Left kidney (tissue), 8 donors: Measurements from ENCODE around the gene NRIP2. TPM values are rescaled to one million over a fixed set of nuclear protein-coding genes. Genes with fewer than 3 reads are reported as not detected.
"Not testable (repeated sequence)": the region's sequence is repeated elsewhere in the genome, so short reads cannot be mapped to it uniquely, and the experiment has no call there.

Experiments
- DNase-seq: peaks from one replicate; pipeline ENCODE4 v3.0.0-alpha.2; 2013
- long read RNA-seq, 8 donors: transcript quantifications; one replicate each; lab custom pipeline, GENCODE V29; 2026
- polyA plus RNA-seq: library from polyadenylated mRNA; unstranded; fragments of 120-200 nt; gene quantifications from one replicate; pipeline ENCODE4 v1.2.1, GENCODE V29; 2013; ENCODE audit not compliant: insufficient read length

NRIP2 gene, protein sequence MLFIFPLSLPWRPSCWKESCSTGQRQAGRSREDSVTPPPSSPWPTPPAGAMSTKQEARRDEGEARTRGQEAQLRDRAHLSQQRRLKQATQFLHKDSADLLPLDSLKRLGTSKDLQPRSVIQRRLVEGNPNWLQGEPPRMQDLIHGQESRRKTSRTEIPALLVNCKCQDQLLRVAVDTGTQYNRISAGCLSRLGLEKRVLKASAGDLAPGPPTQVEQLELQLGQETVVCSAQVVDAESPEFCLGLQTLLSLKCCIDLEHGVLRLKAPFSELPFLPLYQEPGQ
- polyA plus RNA-seq: 29.7 TPM
- long read RNA-seq, donor 1, transcript NRIP2-201 (6 exons, 2,746 nt): major isoform, 8 of 8 reads
- long read RNA-seq, donor 1, partial matches to known transcripts: 0 of 8 reads
- long read RNA-seq, donor 1, other reads (novel, unspliced or antisense): 0 of 8 reads
- long read RNA-seq, donor 2, transcript NRIP2-201 (6 exons, 2,746 nt): major isoform, 6 of 6 reads
- long read RNA-seq, donor 2, partial matches to known transcripts: 0 of 6 reads
- long read RNA-seq, donor 2, other reads (novel, unspliced or antisense): 0 of 6 reads
- long read RNA-seq, donor 3, transcript NRIP2-201 (6 exons, 2,746 nt): major isoform, 9 of 9 reads
- long read RNA-seq, donor 3, partial matches to known transcripts: 0 of 9 reads
- long read RNA-seq, donor 3, other reads (novel, unspliced or antisense): 0 of 9 reads
- long read RNA-seq, donor 4: 0 reads
- long read RNA-seq, donor 5, transcript NRIP2-201 (6 exons, 2,746 nt): major isoform, 8 of 8 reads
- long read RNA-seq, donor 5, partial matches to known transcripts: 0 of 8 reads
- long read RNA-seq, donor 5, other reads (novel, unspliced or antisense): 0 of 8 reads
- long read RNA-seq, donor 6, transcript NRIP2-201 (6 exons, 2,746 nt): major isoform, 9 of 14 reads
- long read RNA-seq, donor 6, partial matches to known transcripts: 5 of 14 reads
- long read RNA-seq, donor 6, other reads (novel, unspliced or antisense): 0 of 14 reads
- long read RNA-seq, donor 7, transcript NRIP2-201 (6 exons, 2,746 nt): major isoform, 10 of 18 reads
- long read RNA-seq, donor 7, partial matches to known transcripts: 8 of 18 reads
- long read RNA-seq, donor 7, other reads (novel, unspliced or antisense): 0 of 18 reads
- long read RNA-seq, donor 8, partial matches to known transcripts: 0 of 1 reads
- long read RNA-seq, donor 8, other reads (novel, unspliced or antisense): 0 of 1 reads

- peak; percentile 84 for DNase-seq
Measured at GRCh38 chr12:2834581-2835491, at the start of gene NRIP2. TSS of gene NRIP2 (minus strand) at chr12:2835035. CDS start at chr12:2834983, 52 bp downstream.

DNA sequence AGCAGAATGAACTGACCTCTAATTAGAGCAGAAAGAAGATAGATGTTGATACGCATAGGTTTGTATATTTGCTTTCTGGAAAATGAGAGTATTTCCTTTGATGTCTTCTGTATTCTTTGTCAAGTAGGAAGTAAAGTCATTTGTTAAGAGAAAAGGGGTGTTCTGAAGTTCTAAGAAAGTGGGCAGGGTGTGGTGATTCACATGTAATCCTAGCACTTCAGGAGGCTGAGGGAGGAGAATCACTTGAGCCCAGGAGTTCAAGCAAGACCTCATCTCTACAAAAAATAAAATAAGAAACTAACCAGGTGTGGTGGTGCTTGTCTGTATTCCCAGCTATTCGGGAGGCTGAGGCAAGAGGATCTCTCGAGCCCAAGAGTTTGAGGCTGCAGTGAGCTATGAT, 45.0 kb upstream of the NRIP2 start:
- DNase-seq: no peak

GRCh38 chr12:2877953-2878732, 43.3 kb upstream of the NRIP2 start:
- peak; percentile 31 for DNase-seq

GRCh38 chr12:2877047-2877952, 42.5 kb upstream of the NRIP2 start, which contains the start of the genes FOXM1 and RHNO1:
TSS of gene FOXM1 (minus strand) at chr12:2877174. CDS start at chr12:2874478, 2,696 bp downstream.
TSS of gene RHNO1 (plus strand) at chr12:2877223. CDS start at chr12:2885367, 8,144 bp downstream.
- peak; percentile 91 for DNase-seq

- DNase-seq: no peak
Measured at GRCh38 chr12:2876431-2877046, 41.7 kb upstream of the NRIP2 start.

- DNase-seq: not testable (repeated sequence)
Measured at GRCh38 chr12:2868986-2869632, 34.3 kb upstream of the NRIP2 start.

- DNase-seq: no peak
Measured at GRCh38 chr12:2864198-2864597, 29.4 kb upstream of the NRIP2 start.

DNA sequence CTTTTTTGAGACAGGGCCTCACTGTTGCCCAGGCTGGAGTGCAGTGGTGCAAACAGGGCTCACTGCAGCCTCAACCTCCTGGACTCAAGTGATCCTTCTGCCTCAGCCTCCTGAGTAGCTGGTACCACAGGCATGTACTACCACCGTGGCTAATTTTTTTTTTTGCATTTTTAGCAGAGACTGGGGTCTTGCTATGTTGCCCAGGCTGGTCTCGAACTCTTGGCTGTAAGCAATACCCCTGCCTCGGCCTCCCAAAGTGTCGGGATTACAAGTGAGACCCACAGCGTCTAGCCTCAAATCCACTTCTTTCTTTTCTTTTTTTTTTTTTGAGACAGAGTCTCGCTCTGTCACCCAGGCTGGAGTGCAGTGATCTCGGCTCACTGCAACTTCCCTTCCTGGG, 28.6 kb upstream of the NRIP2 start:
- not testable (repeated sequence) for DNase-seq

DNA sequence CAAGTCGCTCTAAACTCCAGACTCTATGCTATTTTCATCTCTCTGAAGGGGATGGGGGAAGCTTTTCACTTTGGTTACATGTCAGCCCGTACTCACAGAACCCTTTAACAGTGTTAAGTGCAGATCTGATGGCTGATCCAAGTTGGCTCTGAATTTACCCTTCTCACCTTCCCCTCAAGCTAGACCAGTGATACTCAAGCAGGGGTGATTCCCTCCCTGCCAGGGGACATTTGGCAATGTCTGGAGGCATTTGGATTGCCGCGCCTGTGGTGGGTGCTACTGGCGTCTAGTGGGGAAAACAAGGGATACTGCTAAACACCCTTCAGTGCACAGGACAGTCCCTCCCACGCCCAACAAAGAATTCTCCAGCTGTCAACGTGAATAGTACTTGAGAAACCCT, 28.0 kb upstream of the NRIP2 start:
- DNase-seq: no peak

DNA sequence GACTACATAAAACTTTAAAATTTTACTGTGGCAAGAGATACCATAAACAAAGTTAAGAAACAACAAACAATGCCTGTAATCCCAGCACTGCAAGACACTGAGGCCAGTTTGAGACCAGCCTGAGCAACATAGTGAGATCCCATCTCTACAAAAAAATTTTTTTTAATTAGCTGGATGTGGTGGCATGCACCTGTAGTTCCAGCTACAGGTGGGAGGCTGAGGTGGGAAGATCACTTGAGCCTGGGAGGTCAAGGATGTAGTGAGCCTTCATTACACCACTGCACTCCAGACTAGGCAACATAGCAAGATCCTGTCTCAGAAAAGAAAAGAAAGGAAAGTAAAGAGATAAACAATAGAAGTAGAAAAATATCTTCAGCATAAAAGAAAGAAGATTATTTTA, 25.3 kb upstream of the NRIP2 start:
- no peak for DNase-seq

GRCh38 chr12:2858944-2859421, 24.1 kb upstream of the NRIP2 start:
- DNase-seq: no peak

DNA sequence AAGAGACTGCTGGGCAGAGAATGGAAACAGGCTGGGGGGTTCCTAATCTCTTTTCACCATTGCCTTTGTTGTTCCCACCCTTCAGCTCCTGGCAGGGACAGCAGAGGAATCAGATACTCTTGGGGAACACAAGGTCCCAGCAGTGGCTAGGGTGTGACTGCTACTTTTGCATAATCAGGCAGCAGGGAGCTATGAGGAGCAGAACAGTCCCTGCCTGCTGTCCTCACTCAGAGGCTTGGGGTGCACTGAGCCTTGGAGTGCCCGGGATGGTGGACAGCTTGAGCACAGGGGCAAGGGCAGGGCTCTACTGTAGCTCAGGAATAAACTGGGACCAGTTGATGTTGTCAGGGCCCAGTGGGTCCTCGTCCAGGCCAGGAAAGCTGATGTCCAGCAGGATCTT, 23.5 kb upstream of the NRIP2 start:
- no peak for DNase-seq

GRCh38 chr12:2857576-2857975, 22.7 kb upstream of the NRIP2 start:
- no peak for DNase-seq

DNA sequence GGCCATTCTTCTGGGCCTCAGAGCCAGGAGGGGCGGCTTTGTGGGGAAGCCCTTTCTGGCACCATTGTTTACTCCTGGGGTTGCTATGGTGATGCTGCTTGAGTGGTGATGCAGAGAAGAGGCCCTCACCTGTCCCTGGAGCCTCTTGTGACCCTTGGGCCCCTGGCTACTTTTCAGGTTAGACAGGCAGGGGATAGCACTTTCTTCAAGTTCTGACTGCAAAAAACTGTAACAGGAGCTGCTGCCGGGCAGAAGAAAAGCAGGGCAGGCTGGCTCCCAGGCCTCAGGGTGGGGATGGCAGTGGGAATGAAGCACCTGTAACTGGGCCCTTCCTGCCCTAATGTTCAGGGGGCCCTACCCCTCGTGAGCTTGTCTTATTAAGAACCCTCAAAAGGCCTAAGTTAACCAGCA, 22.2 kb upstream of the NRIP2 start, which contains the start of gene TEX52:
Gene TEX52, minus strand, starts transcription at position 19 of the 411 bp plus-strand sequence. Its CDS starts 13 bp downstream, at position 6.
- no peak for DNase-seq

- no peak for DNase-seq
Measured at GRCh38 chr12:2856051-2856450, 21.2 kb upstream of the NRIP2 start.

DNA sequence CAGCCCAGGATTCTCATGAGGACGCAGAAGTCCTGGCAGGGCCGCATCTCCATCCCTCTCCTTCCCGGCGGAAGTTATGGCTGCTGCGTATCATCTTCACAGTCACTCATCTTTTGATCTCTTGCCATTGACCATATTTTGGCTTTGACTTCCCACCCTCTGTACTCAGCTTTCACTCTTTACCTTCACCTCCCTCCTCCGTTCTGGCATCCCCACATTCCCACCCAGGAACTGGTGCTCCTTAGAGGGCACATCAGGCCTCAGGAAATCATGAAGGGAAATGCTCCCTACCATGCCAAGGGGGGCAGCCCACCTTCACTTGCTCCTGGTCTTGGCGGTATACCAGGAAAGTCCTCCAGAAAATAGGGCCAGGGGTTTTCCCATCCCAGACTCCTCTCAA, 20.7 kb upstream of the NRIP2 start:
- no peak for DNase-seq

- DNase-seq: no peak
Measured at GRCh38 chr12:2854669-2855453, 20.0 kb upstream of the NRIP2 start.
